B cell (primary cell): ENCODE measurements around the gene CCR6. TPM values are rescaled to one million over a fixed set of nuclear protein-coding genes. Genes with fewer than 3 reads are reported as not detected.

Experiments used
- ATAC-seq: fragments of 200-7000 bp; cut with Tn5 transposase; one replicate; pipeline ENCODE4 v1.10.0; 2021; ENCODE audit warnings: low read depth, mild to moderate bottlenecking, moderate number of reproducible peaks, moderate library complexity
- CTCF ChIA-PET: fragments of 350-600 bp; sonication (Branson Sonifier 250); formaldehyde crosslinking; loops from one replicate; lab custom pipeline; 2021; ENCODE audit warnings: antibody characterized with exemption, inconsistent platforms; lab: Charles Lee
- POLR2A ChIA-PET: fragments of 350-600 bp; sonication (Branson Sonifier 250); formaldehyde crosslinking; loops from one replicate; lab custom pipeline; 2021; ENCODE audit warnings: antibody characterized with exemption; lab: Charles Lee
- DNase-seq: peaks from one replicate; pipeline ENCODE4 v3.0.0; 2013
- H2AFZ ChIP-seq: 2 replicates; pipeline ENCODE4 v1.6.1; 2012; ENCODE audit warnings: mild to moderate bottlenecking, low read depth, low read length; ENCODE audit not compliant: insufficient read depth, poor library complexity, severe bottlenecking
- H3K27ac ChIP-seq, 2 donors: 1 replicate in 1 of 2; 2 replicates in 1 of 2; pipeline ENCODE4 v1.5.1; 2012 to 2013; ENCODE audit warnings: low read length in 2 of 2, mild to moderate bottlenecking in 2 of 2, moderate library complexity in 1 of 2
- H3K27me3 ChIP-seq, 4 experiments: fragments of 200-600 bp in 1 of 4; sonication (generic) in 1 of 4; replicated peaks in 1 of 4; 1 replicate in 2 of 4; 2 replicates in 2 of 4; pipeline versions ENCODE4 v1.6.1 to v1.7.0; 2013 to 2016; ENCODE audit warnings: low read length in 3 of 4, mild to moderate bottlenecking in 2 of 4, mixed read lengths in 1 of 4, moderate library complexity in 1 of 4; ENCODE audit not compliant: insufficient read depth in 4 of 4, control insufficient read depth in 3 of 4; ENCODE audit errors: control extremely low read depth in 1 of 4
- H3K36me3 ChIP-seq, 2 experiments: replicated peaks in 1 of 2; 1 replicate in 1 of 2; 2 replicates in 1 of 2; pipeline versions ENCODE4 v1.6.1 to v1.7.1; 2013; ENCODE audit warnings: low read length in 1 of 2; ENCODE audit not compliant: insufficient read depth in 2 of 2, control insufficient read depth in 1 of 2; ENCODE audit errors: control extremely low read depth in 1 of 2, extremely low read depth in 1 of 2
- H3K4me1 ChIP-seq, 2 donors: fragments of 200-600 bp in 1 of 2; sonication (generic) in 1 of 2; 1 replicate in 1 of 2; 2 replicates in 1 of 2; pipeline versions ENCODE4 v1.5.1 to v1.6.1; 2013 to 2017; ENCODE audit warnings: low read length in 2 of 2; ENCODE audit not compliant: control insufficient read depth in 2 of 2, insufficient read depth in 2 of 2
- H3K4me2 ChIP-seq: replicated peaks from 2 replicates; pipeline ENCODE3; 2012; ENCODE audit warnings: mild to moderate bottlenecking, low read depth, low read length; ENCODE audit not compliant: poor library complexity, severe bottlenecking
- H3K4me3 ChIP-seq, 5 experiments: fragments of 200-600 bp in 1 of 5; sonication (generic) in 1 of 5; 1 replicate in 3 of 5; 2 replicates in 2 of 5; pipeline versions ENCODE4 v1.5.1 to v1.7.0; 2011 to 2016; ENCODE audit warnings: low read length in 4 of 5, mild to moderate bottlenecking in 4 of 5, low read depth in 2 of 5, control low read depth in 1 of 5, moderate library complexity in 1 of 5; ENCODE audit not compliant: insufficient read depth in 1 of 5; ENCODE audit errors: control extremely low read depth in 1 of 5, extremely low read depth in 1 of 5
- H3K79me2 ChIP-seq: fragments of 200-600 bp; sonication (generic); one replicate; pipeline ENCODE4 v1.6.0; 2016; ENCODE audit warnings: low read length; ENCODE audit not compliant: control insufficient read depth, insufficient read depth
- H3K9ac ChIP-seq: fragments of 200-600 bp; sonication (generic); 2 replicates; pipeline ENCODE4 v1.6.1; 2017; ENCODE audit warnings: mild to moderate bottlenecking, low read length, moderate library complexity
- H3K9me3 ChIP-seq, 3 donors: one replicate each; pipeline versions ENCODE4 v1.6.1 to v1.7.1; 2013; ENCODE audit warnings: low read length in 2 of 3; ENCODE audit not compliant: control insufficient read depth in 2 of 3, insufficient read depth in 1 of 3; ENCODE audit errors: control extremely low read depth in 1 of 3
- H4K20me1 ChIP-seq: 2 replicates; pipeline ENCODE4 v1.6.0; 2012; ENCODE audit warnings: mild to moderate bottlenecking, low read length; ENCODE audit not compliant: insufficient read depth, control insufficient read depth, poor library complexity, severe bottlenecking
- H3K27ac Mint-ChIP-seq: one replicate; pipeline ENCODE4 v1.8.0; 2021; ENCODE audit warnings: mixed read lengths
- H3K27me3 Mint-ChIP-seq: one replicate; pipeline ENCODE4 v1.8.0; 2021; ENCODE audit warnings: mixed read lengths
- H3K4me1 Mint-ChIP-seq: one replicate; pipeline ENCODE4 v1.8.0; 2021; ENCODE audit warnings: mixed read lengths
- H3K4me3 Mint-ChIP-seq: one replicate; pipeline ENCODE4 v1.8.0; 2021; ENCODE audit warnings: mixed read lengths
- H3K9me3 Mint-ChIP-seq: one replicate; pipeline ENCODE4 v1.8.0; 2022; ENCODE audit warnings: mixed read lengths; ENCODE audit not compliant: insufficient read depth
- CTCF ChIP-seq: fragments of 200-600 bp; IDR thresholded peaks from one replicate; pipeline ENCODE4 v1.8.0; 2022; ENCODE audit warnings: antibody characterized with exemption, mild to moderate bottlenecking
- EZH2 ChIP-seq: IDR thresholded peaks from 2 replicates; pipeline ENCODE4 v1.6.1; 2012; ENCODE audit warnings: borderline replicate concordance, low read depth, mild to moderate bottlenecking, moderate library complexity, low read length; ENCODE audit not compliant: insufficient read depth, poor library complexity, severe bottlenecking
- WGBS: methylation state at CpG from one replicate; pipeline ENCODE4 v1.1.5; 2013; ENCODE audit warnings: missing lambda C conversion rate; ENCODE audit not compliant: insufficient coverage; 5-methylcytosine and 5-hydroxymethylcytosine counted together
- intact Hi-C: fragments of 100-400 bp; cut with micrococcal nuclease; formaldehyde crosslinking; loops from one replicate; pipeline ENCODE4 v1.10.0; 2022
- polyA plus RNA-seq: library from polyadenylated mRNA; depleted of rRNA; stranded (reverse); fragments of >200 nt; gene quantifications from 2 replicates; pipeline ENCODE4 v1.2.3, GENCODE V29; 2012
- total RNA-seq, 2 donors: library from RNA; stranded (reverse); fragments of 120-200 nt in 1 of 2; gene quantifications; 1 replicate in 1 of 2; 2 replicates in 1 of 2; pipeline versions ENCODE4 v1.2.3 to v1.2.4, GENCODE V29; 2013 to 2022

CCR6 gene
- total and polyA plus RNA-seq, 2 donors (not counting 1 experiment from before 2014, with no cell fraction given), result 18.2 to 30.9 TPM

- CTCF ChIA-PET, result interaction anchor here (0.6 to 22.6 kb wide), 2 partner anchors 21 to 234 kb away, joined by 3 to 437 read pairs; no protein-coding TSS in a partner anchor
- H3K9me3 Mint-ChIP-seq, result no peaks in the 10 kb centered on the region
- Histone ChIP-seq H4K20me1 (no peaks in the 10 kb centered on the region), H3K79me2 (peaks cover 81% of the 10 kb centered on the region), H2AFZ (no peak overlapping the region), H3K4me2 (no peak overlapping the region), H3K27ac (peak overlapping the region in 1 of 2 donors; percentile 98), H3K27me3 (no peaks in the 10 kb centered on the region), H3K9me3 (peaks cover 0 to 4% (median 0%) of the 10 kb centered on the region in 3 donors), H3K4me1 (peaks cover 83 to 94% of the 10 kb centered on the region in 2 donors), H3K4me3 (no peak overlapping the region), H3K36me3 (peaks cover 0 to 14% of the 10 kb centered on the region in 2 experiments), H3K9ac (no peak overlapping the region)
- H3K27ac Mint-ChIP-seq, result peak overlapping the region; percentile 71
- 96% methylated on average over 4 of the region's 14 CpGs for WGBS
- H3K4me1 Mint-ChIP-seq, result peaks cover 94% of the 10 kb centered on the region
- H3K27me3 Mint-ChIP-seq, result no peaks in the 10 kb centered on the region
- H3K4me3 Mint-ChIP-seq, result no peak overlapping the region
- POLR2A ChIA-PET, result interaction anchor here (14.2 kb wide), 1 partner anchor 23 kb away, joined by 432 read pairs; no protein-coding TSS in a partner anchor
- intact Hi-C loops, result no loop called here
- TF ChIP-seq EZH2, result no peak
- no peak for TF ChIP-seq CTCF
- DNase-seq (no peak), ATAC-seq (no peak)
Measured at GRCh38 chr6:167116838-167117228, 6.1 kb upstream of the CCR6 start.

DNA sequence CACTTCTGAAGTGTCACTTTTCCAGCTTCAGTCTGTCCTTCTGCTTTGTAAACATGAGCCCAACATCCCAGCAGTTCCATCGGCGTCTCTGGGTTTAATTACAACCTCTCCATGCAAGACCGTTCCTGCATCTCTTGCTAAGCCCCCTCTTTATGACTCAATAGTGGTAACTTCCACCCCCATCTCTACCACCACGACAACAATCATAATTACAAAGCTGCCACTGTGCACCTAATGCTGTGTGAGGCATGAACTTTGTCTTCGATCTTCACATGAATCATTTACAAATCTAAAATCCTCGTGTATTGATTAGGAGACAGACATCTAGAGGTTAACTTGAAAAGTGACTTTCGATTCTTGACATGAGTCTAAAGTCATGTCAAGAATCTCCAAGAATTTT, 4.9 kb upstream of the CCR6 start:
- DNase-seq (no peak), ATAC-seq (no peak)
- Mint-ChIP-seq H3K4me3 (peak overlapping the region; percentile 96), H3K9me3 (no peaks in the 10 kb centered on the region), H3K27me3 (no peaks in the 10 kb centered on the region), H3K4me1 (peaks cover 91% of the 10 kb centered on the region), H3K27ac (peak overlapping the region; percentile 100)
- WGBS, result 67% methylated on average over 2 of the region's 7 CpGs
- no peak for TF ChIP-seq CTCF
- TF ChIP-seq EZH2, result no peak
- Histone ChIP-seq H3K9me3 (peaks cover 0 to 4% (median 0%) of the 10 kb centered on the region in 3 donors), H3K4me3 (no peak overlapping the region), H3K79me2 (peaks cover 80% of the 10 kb centered on the region), H4K20me1 (no peaks in the 10 kb centered on the region), H3K27ac (peak overlapping the region; percentile 97 to 98), H3K4me1 (peaks cover 82 to 95% of the 10 kb centered on the region in 2 donors), H3K4me2 (peak overlapping the region; percentile 79), H3K9ac (peak overlapping the region; percentile 12), H3K27me3 (no peaks in the 10 kb centered on the region), H3K36me3 (peaks cover 0 to 14% of the 10 kb centered on the region in 2 experiments), H2AFZ (no peak overlapping the region)
- ChIA-PET CTCF (interaction anchor here (0.7 to 22.6 kb wide), 5 partner anchors 8 to 70 kb away, joined by 3 to 437 read pairs (median 10); no protein-coding TSS in a partner anchor), POLR2A (interaction anchor here (0.7 to 14.2 kb wide), 4 partner anchors 13 to 24 kb away, joined by 3 to 432 read pairs (median 5); no protein-coding TSS in a partner anchor)
- intact Hi-C loops, result loop anchor here (2.0 kb wide), 1 partner anchor 119 kb away; the partner anchor contains the start of gene CEP43
